NCI-H1417 (cell line): Measurements from ENCODE around the gene CYP3A5.

ENCODE experiments used
- DNase-seq, 3 experiments: peaks; one replicate each; lab custom pipeline; 2025; lab: John Stamatoyannopoulos, UW

CYP3A5 gene

DNA sequence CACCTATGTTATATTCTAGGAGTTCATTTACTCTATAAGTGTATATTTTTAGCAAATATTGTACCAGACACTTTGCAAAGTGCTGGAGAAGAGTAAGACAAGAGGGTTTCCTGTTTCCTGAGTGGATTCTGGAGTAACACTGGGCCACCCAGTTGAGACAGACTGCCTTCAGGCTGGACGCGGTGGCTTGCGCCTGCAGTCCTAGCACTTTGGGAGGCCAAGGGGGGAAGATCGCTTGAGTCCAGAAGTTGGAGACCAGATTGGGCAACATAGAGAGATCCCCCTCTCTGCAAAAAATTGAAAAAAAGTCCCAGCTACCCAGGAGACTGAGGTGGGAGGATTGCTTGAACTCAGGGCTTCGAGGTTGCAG is 63.8 kb downstream of the CYP3A5 start:
- DNase-seq = no peak

DNA sequence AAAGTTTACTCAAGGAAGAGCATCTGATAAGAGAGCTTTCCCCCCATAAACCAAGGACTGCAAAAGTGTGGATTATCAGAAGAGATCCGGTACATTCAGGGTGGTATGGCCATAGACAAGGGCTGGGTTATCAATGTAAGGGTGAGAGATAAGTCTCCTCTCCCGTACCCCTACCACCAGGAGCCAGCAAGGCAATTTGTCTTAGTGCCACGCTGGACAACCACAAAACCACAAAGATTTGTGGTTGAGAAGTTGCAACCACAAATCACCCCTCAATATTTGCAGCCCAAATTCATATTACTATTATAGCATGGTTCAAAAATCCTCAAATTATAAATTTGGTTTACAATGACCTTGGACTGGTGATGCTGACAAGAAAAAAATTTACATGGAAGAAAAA is 65.3 kb downstream of the CYP3A5 start:
- no peak for DNase-seq

GRCh38 chr7:99607548-99607947 is 72.2 kb downstream of the CYP3A5 start:
- no peak for DNase-seq

GRCh38 chr7:99606531-99606930 is 73.3 kb downstream of the CYP3A5 start:
- DNase-seq = no peak

DNA sequence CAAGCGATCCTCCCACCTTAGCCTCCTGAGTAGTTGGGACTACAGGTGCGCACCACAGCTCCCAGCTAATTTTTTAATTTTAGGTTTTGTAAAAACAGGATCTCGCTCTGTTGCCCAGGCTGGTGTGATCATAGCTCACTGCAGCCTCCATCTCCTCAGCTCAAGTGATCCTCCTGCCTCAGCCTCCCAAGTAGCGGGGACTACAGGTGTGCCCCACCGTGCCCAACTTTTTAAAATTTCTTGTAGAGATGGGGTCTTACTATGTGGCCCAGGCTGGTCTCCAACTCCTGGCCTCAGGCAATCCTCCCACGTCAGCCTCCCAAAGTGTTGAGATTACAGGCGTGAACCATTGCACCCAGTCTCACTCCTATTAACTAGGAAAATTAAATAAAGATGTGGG is 74.3 kb downstream of the CYP3A5 start:
- no peak for DNase-seq

DNA sequence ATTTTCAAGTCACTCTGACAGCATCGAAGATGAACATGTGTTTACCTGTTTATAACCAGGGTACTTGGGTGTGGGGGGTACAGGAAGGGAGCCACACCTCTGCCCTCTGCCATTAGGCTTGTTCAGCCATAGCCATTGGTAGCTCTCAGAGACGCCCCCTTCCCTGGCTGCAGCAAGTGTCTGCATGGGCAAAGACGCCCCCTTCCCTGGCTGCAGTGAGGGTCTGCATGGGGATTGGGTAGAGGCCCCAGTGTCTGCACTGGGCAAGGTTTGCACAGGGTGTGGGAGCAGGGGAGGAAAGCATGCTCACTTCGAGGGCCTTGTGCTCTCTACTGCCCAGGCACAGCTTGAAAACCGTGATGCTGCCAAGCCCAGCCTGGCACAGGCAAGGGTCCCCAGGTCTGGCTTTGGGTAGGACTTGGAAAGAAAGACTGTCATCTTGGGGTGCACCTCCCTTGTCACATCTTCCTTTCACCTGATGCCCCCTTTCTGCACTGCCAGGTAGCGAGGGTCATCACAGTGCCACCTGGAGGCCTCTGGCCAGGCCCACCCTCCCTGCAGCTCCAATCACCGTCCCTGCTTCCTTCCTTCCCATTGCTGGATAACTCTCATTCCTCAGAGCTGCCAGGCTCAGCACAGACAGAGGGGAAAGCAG is 78.0 kb downstream of the CYP3A5 start:
- no peak for DNase-seq

DNA sequence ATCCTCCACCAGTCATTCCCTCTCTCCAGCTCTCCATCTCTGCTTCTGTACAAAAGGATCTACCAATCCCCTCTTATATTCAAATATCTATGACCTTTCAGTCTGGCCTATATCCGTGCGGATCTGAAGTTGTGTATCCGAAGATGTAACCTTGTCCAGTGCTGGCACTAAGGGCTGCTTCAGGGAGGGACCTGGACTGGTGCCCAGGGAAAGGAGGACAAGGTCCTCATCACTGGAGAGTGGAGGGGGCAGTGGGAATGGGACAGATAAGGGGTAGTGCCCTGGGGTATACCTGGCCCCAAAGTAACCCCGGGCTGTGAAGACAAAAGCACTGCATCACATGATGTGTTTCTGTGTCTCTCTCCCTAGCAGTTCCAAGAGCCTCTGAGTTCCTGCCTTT is 80.0 kb downstream of the CYP3A5 start:
- DNase-seq = no peak
